OCI-M2 (cell line): ENCODE data around the gene CES4A.
A peak's percentile ranks its signal among the peaks of the same experiment; 100 is the strongest.
"Not testable (repeated sequence)": the region's sequence is repeated elsewhere in the genome, so short reads cannot be mapped to it uniquely, and the experiment has no call there.

Experiments
- DNase-seq: peaks from one replicate; lab custom pipeline; 2025; ENCODE audit not compliant: unreplicated experiment; lab: John Stamatoyannopoulos, UW

Gene CES4A

DNA sequence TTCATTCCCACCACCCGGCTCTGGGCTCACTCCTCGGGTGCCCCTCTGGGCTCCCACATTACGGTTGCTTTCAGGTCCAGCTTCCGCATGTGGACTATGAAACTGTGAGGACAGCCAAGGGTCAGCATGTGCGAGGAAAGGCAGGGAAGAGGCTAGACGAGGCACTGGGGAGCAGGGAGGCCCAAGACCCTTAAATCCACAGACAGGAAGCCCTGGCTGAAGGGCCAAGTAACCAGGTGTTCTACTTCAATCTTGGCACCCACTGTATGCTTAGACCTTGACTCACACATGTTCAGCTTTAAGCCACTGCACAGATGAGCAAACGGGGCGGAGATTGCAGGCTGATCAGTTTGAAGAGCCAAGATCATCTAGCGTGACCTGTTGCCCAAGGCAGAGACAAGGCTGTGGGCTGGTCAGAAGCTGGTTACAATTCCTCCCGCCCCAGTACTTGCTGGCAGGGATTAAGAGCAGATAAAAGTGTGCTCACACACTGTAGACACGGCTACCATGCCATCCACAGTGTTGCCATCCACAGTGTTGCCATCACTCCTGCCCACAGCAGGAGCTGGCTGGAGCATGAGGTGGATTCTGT lies at the start of gene CES4A:
TSS of gene CES4A (plus strand) at position 393 of the 592 bp plus-strand sequence. CDS start at position 577, 184 bp downstream.
- DNase-seq, result no peak

DNA sequence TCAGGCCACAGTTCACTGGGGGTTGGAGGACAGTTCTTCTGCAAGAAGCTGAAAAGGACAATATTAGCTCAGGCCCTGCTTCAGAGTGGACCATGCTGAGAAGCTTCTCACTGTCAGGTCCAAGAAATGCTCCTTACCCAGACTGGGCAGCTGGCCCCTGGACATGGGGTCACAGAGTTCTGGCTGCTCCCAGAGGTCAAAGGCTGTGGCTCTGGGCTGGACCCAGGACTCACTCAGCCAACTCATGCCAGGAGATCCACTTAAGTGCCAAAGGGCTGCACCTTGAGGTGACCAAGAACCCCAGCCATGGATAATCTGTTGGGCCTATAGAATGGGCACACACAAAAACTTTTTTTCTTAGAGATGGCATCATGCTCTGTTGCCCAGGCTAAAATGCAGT lies 49.0 kb upstream of the CES4A start:
- no peak for DNase-seq

DNA sequence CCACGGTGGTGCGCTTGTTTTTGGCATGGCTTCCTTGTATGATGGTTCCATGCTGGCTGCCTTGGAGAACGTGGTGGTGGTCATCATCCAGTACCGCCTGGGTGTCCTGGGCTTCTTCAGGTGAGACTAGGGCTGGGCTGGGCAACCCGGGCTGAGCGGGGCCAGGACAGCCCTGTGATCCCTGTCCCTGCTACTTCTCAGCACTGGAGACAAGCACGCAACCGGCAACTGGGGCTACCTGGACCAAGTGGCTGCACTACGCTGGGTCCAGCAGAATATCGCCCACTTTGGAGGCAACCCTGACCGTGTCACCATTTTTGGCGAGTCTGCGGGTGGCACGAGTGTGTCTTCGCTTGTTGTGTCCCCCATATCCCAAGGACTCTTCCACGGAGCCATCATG lies 48.2 kb upstream of the CES4A start:
- no peak for DNase-seq

DNA sequence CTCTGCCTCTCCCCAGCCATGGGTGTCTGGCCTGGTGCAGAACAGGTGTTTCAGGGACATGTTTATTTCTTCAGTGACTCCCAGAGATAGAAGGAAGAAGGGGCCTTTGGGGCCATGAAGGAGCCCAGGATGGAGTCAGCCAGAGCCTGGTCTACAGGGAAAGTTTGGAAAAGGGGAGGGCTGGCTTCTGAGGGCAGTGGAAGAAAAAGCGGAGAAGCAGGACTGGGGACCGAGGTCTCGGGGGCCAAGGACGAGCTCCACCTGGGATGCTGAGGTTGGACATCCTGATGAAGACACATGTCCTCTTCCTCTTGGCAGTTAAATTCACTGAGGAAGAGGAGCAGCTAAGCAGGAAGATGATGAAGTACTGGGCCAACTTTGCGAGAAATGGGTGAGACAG lies 45.4 kb upstream of the CES4A start:
- no peak for DNase-seq

DNA sequence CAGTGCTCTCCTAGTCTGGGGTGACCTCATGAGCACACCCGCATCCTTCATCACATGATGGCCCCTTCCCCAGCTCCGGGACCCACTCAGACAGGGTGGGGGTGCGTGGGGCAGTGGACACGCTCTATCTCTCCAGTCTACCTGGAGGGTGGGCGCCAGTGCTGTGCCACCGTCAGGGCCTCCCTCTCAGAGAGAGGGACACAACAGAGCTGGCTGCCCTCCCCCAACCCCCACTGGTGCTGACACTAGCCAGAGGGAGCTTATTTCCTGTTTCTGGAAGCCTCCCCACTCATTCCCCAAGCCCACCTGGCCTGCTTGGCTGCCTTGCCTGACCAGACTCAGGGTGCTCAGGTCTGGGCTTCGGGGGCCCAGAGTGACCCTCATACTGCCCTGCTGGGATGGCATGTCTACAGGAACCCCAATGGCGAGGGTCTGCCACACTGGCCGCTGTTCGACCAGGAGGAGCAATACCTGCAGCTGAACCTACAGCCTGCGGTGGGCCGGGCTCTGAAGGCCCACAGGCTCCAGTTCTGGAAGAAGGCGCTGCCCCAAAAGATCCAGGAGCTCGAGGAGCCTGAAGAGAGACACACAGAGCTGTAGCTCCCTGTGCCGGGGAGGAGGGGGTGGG lies 44.8 kb upstream of the CES4A start:
- DNase-seq, result no peak

DNA sequence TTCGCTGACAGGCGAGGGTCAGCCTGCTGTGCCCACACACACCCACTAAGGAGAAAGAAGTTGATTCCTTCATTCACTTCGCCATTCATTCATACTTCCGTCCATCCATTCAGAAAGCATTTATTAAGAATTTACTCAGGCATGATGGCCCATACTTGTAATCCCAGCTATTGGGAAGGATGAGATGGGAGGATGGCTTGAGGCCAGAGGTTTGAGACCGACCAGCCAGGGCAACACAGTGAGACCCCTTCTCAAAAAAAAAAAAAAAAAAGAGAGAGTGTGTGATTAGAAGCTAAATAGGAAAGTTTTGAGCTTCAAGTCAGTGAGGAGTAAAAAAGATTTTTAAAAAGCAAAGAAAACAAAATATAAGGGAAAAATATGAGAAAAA lies 44.3 kb upstream of the CES4A start:
- no peak for DNase-seq

DNA sequence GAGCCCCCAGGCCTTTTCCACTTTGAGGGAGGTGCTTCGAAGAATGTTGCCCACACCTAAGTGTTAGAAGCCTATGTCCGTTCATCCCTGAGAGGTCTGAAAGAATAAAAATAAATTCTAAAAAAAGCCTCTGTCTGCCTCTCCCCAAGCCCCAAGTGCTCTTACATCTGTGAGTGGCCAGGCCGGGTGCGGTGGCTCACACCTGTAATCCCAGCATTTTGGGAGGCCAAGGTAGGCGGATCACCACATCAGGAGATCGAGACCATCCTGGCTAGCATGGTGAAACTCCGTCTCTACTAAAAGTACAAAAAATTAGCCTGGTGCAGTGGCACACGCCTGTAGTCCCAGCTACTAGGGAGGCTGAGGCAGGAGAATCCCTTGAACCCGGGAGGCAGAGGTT lies 43.4 kb upstream of the CES4A start:
- DNase-seq, result not testable (repeated sequence)

DNA sequence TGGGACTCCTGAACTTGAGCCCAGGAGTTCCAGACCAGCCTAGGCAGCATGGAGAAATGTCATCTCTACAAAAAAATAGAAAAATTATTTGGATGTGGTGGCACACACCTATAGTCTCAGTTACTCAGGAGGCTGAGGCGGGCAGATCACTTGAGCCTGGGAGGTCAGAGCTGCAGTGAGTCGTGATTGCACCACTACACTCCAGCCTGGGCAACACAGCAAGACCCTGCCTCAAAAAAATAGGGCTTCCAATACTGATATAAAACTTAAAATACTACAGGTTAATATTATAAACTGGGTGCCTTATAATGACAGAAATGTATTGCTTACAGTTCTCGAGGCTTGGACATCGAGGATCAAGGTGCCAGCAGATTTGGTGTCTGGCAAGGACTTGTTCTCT lies 42.5 kb upstream of the CES4A start:
- no peak for DNase-seq

DNA sequence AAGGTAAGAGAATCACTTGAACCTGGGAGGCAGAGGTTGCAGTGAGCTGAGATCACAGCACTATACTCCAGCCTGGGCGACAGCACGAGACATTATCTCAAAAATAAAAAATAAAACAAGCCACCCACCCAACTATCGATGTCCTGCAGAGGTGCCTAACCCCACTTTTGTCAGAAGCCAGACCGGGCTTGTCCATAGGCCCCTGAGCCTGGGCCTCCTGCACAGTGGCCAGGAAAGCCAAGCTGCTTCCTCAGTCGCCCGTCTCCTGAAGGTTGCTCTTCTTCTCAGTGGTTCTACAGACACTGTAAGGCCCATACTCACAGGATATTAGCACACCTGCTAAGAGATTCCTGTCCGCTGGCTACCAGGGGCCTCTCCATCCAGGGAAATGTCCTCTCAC lies 41.8 kb upstream of the CES4A start:
- DNase-seq, result no peak

DNA sequence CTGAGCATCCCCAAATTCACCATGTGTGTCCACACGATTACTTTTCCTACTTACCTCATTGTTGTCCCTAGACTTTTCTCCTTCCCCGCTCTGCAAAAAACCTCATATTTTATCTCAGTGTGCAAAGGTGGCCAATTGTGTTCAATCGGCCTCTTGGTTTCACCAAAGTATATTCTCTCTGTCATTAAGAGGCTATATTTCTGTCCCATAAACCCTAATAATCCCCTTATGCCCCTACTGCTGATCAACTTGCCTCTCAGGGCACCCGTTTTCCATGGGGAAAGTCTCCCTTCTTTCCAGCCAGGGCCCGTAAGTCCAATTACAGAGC lies 41.5 kb upstream of the CES4A start:
- no peak for DNase-seq

DNA sequence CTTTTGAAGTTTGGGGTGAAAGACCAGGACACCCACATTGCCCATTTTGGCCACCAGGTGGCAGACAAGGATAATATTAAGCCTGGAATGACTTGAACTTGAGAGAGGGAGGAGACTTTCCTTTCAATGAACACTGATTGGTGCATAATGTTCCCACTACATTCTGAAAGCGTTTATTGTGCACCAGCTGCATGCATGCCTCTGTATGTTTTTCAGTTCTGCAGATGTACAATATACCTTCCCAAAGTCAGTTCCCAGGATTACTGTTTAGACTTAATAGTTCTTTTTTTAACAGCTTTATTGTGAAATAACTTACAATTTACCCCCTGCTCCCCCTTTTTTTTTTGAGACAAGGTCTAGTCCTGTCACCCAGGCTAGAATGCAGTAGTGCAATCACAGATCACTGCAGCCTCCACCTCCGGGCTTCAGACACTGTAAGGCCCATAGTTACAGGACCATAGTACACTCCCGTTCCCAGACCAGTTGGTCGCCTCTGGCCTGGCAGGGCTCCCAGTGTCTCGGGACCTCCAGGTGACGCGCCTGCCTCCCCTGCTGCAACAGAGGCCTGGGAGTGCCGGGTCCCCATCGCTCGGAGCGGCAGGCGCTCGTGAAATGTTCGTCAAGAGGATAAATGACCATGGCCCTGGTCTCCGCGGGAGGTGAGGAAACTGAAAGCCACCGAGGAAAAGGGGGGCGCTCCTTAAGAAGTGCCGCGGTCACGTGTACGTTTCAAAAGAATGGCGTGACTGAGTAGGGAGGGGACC lies 40.9 kb upstream of the CES4A start:
- DNase-seq, result peak; percentile 59

DNA sequence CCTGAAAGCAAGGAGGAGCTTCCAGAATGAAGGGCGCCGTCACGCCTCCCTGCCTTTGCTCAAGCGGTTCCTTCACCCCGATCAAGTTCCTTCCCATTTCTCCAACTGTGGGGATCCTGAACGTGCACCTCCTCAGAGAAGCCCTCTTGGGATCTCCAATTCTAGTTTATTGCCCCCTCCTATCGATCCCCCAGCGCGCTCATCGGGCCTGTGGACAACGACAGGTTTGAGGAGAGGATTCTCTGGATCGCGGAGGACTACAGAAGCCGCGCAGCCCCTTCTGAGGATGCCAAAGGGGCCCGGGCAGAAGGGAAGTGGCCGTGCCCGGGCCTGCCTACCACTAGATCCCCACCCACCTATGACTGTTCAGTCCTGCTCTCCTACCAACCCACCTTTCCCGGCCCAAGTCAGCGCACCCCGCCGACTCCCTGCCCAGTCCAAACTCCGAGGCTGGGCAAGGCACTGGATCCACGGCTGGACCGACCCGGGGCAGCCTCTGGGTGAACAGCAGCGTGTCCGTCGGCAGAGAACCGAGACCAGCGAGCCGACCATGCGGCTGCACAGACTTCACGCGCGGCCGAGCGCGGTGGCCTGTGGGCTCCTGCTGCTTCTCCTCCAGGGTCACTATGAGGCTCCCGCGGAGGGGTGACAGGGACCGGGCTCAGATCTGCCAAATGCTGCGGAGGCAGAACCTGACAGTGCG lies 40.1 kb upstream of the CES4A start:
- DNase-seq, result no peak

DNA sequence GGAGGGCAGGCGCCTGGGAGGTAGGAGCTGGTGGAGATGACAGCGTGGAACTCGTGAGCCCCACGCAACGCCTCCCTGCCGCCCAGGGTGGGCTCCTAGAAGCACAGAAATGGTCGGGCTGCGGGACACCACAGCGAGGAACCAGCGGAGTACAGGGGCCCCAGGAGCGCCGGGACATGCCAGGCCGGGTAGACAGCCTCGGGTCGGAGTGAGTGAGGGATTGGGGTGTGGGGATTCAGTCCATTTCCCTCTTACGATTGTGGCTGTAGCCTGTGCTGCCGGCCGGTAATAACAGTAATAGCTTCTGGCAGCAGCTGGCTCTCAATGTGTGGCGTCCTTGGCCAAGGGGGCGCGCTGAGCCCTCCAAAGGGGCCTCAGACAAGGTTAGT lies 39.6 kb upstream of the CES4A start:
- no peak for DNase-seq

DNA sequence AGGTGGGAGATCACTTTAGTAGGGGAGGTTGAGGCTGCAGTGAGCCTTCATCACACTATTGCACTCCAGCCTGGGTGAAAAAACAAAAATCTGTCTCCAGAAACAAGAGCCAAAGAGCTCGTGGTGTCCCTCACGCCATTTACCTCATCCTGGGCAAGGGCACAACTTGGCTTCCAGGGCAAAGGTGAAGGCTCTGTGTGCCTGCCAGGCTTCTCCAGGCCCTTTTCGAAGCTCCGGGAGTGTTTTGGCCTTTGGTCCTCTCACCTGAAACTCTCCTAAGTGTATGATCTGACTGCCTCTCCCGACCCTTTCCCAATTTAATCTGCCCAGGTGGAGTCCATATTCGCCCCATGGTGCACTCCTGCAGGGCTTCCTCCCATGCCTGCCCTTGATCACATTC lies 38.9 kb upstream of the CES4A start:
- DNase-seq, result no peak

DNA sequence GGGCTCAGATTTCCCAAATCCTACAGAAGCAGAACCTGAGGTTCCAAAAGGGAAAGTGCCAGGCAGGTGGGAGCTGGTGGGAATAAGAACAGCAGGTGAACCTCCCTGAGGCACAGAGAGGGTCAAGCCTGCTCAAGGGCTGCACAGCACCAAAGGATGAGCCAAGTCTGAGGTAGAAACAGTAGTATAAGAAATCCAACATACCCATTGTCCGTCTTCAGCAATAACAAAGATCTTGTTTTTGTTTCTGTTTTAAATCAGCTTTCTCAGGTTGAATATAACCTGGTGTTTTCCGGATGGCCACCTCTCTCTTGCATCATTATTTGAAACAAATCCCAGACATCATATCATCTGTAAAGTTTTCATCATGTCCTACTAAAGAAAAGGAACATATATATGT lies 38.0 kb upstream of the CES4A start:
- no peak for DNase-seq

DNA sequence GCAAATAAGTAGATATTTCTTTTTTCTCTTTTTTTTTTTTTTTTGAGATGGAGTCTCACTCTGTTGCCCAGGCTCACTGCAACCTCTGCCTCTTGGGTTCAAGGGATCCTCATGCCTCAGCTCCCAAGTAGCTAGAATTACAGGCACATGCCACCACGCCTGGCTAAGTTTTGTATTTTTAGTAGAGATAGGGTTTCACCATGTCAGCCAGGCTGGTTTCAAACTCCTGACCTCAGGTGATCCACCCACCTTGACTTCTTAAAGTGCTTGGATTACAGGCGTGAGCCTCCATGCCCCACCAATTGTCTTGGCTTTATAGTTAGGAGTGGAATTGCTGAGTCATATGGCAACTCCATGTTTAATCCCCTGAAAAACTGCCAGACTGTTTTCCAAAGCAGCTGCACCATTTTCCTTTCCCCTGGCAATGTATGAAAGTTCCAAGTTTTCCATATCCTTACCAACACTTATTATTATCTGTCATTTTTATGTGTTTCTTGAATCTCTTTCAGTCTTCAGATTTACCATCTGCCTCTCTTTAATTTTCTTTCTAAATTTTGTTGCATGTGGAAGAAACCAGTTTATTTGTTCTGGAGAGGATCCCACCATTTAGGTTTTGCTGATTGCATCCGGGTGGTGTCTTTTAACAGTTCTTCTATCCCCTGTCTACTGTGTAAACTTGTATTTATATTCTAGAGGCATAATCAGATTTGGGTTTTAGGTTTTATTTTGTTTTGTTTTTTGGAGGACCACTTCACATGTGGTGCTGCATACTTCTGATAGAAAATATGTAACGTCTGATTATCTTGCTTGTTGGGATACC lies 37.2 kb upstream of the CES4A start:
- no peak for DNase-seq

DNA sequence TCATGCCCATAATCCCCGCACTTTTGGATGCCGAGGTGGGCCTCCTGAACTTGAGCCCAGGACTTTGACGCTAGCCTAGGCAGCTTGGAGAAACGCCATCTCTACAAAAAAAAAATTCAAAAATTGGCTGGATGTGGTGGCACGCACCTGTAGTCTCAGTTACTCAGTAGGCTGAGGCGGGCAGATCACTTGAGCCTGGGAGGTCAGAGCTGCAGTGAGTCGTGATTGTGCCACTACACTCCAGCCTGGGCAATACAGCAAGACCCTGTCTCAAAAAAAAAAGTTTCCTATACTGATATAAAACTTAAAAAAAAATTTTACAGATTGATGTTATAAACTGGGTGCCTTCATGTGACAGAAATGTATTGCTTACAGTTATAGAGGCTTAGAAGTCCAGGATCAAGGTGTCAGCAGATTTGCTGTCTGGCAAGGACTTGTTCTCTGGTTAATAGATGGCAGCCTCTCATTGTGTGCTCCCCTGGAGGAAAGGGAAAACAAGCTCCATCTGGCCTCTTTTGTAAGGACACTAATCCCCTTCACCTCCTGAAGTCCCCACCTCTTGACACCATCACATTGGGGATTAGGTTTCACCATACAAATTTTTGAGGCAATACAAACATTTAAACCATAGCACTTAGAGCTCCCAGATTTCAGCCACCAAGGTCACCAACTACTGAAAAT lies 35.8 kb upstream of the CES4A start:
- no peak for DNase-seq

DNA sequence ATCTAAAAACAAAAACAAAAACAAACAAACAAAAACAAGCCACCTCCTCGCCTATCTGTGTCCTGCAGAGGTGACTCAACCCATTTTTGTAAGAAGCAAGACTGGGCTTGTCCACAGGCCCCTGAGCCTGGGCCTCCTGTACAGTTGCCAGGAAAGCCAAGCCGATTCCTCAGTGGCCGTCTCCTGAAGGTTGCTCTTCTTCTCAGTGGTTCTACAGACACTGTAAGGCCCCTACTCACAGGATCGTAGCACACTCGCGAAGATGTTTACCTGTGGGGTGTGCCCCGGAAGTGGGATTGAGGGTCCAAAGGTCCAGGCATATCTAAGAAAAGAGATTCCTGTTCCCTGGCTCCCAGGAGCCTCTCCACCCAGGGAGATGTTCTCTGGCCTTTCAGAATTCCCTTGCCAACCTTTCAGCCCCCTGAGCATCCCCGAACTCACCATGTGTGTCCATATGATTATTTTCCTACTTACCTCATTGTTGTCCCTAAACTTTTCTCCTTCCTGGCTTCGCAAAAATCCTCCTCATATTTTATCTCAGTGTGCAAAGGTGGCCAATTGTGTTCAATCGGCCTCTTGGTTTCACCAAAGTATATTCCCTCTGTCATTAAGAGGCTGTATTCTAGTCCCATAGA lies 34.8 kb upstream of the CES4A start:
- DNase-seq, result no peak

DNA sequence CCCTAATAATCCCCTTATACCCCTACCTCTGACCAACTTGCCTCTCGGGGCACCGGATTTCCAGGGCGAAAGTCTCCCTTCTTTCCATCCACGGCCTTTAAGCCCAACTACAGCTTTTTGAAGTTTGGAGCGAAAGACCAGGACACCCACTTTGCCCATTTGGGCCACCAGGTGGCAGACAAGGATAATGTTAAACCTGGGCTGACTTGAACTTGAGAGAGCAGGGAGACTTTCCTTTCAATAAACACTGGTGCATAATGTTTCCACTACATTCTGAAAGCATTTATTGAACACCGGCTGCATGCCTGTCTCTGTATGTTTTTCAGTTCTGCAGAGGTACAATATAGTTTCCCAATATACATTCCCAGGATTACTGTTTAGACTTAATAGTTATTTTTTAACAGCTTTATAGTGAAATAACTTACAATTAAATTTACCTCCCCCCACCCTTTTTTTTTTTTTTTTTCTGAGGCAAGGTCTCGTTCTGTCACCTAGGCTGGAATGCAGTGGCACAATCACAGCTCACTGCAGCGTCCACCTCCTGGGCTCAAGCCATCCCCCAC lies 34.2 kb upstream of the CES4A start:
- DNase-seq, result peak; percentile 17
